CD14-positive monocyte (primary cell): Measurements from ENCODE around the gene ZBTB6. TPM values are rescaled to one million over a fixed set of nuclear protein-coding genes. Genes with fewer than 3 reads are reported as not detected.
A peak's percentile ranks its signal among the peaks of the same experiment; 100 is the strongest.

ENCODE experiments used
- DNase-seq, 3 donors: peaks; one replicate each; pipeline ENCODE4 v3.0.0-alpha.2; 2011 to 2022
- H2AFZ ChIP-seq: 2 replicates; pipeline ENCODE4 v1.6.0; 2012; ENCODE audit warnings: mild to moderate bottlenecking, low read depth, low read length, inconsistent platforms; ENCODE audit not compliant: insufficient read depth, poor library complexity, severe bottlenecking
- H3K27ac ChIP-seq, 2 donors: 1 replicate in 1 of 2; 2 replicates in 1 of 2; pipeline ENCODE4 v1.5.1; 2012 to 2013; ENCODE audit warnings: low read length in 2 of 2, control low read depth in 1 of 2, inconsistent platforms in 1 of 2, low read depth in 1 of 2, mild to moderate bottlenecking in 1 of 2
- H3K27me3 ChIP-seq, 2 donors: one replicate each; pipeline versions ENCODE4 v1.6.0 to v1.6.1; 2011 to 2013; ENCODE audit warnings: low read length in 2 of 2; ENCODE audit not compliant: control insufficient read depth in 2 of 2, insufficient read depth in 2 of 2
- H3K36me3 ChIP-seq, 2 donors: replicated peaks in 1 of 2; 1 replicate in 1 of 2; 2 replicates in 1 of 2; pipeline versions ENCODE4 v1.5.1 to v1.6.1; 2012 to 2013; ENCODE audit warnings: low read length in 2 of 2, control low read depth in 1 of 2, inconsistent platforms in 1 of 2, mild to moderate bottlenecking in 1 of 2; ENCODE audit not compliant: insufficient read depth in 2 of 2, control insufficient read depth in 1 of 2
- H3K4me1 ChIP-seq, 2 donors: 1 replicate in 1 of 2; 2 replicates in 1 of 2; pipeline versions ENCODE4 v1.5.1 to v1.6.1; 2012 to 2013; ENCODE audit warnings: low read length in 2 of 2, control low read depth in 1 of 2, inconsistent platforms in 1 of 2, mild to moderate bottlenecking in 1 of 2, moderate library complexity in 1 of 2; ENCODE audit not compliant: insufficient read depth in 2 of 2, control insufficient read depth in 1 of 2
- H3K4me2 ChIP-seq: replicated peaks from 2 replicates; pipeline ENCODE3; 2012; ENCODE audit warnings: low read length, moderate library complexity, mild to moderate bottlenecking; ENCODE audit not compliant: poor library complexity, severe bottlenecking; ENCODE audit errors: extremely low read depth
- H3K4me3 ChIP-seq, 3 experiments: fragments of 200-600 bp in 1 of 3; sonication (generic) in 1 of 3; replicated peaks in 1 of 3; 1 replicate in 2 of 3; 2 replicates in 1 of 3; pipeline ENCODE4 v1.5.1; 2011 to 2013; ENCODE audit warnings: low read length in 3 of 3, mild to moderate bottlenecking in 3 of 3, control low read depth in 2 of 3, low read depth in 2 of 3, inconsistent platforms in 1 of 3, moderate library complexity in 1 of 3
- H3K79me2 ChIP-seq: 2 replicates; pipeline ENCODE4 v1.6.0; 2012; ENCODE audit warnings: mild to moderate bottlenecking, control low read depth, inconsistent platforms, low read length, moderate library complexity; ENCODE audit not compliant: insufficient read depth
- H3K9ac ChIP-seq: 2 replicates; pipeline ENCODE4 v1.6.0; 2017; ENCODE audit warnings: low read length, mild to moderate bottlenecking; ENCODE audit not compliant: insufficient read depth, poor library complexity, severe bottlenecking
- H3K9me3 ChIP-seq, 2 donors: replicated peaks in 1 of 2; 1 replicate in 1 of 2; 2 replicates in 1 of 2; pipeline versions ENCODE4 v1.5.1 to v1.6.1; 2012 to 2013; ENCODE audit warnings: low read length in 2 of 2, control low read depth in 1 of 2; ENCODE audit not compliant: control insufficient read depth in 1 of 2, insufficient read depth in 1 of 2
- H4K20me1 ChIP-seq: 2 replicates; pipeline ENCODE4 v1.6.0; 2012; ENCODE audit warnings: mild to moderate bottlenecking, low read length, control low read depth, moderate library complexity; ENCODE audit not compliant: insufficient read depth
- H3K27ac Mint-ChIP-seq, 7 donors: one replicate each; pipeline ENCODE4 v1.8.0; 2020; ENCODE audit warnings: mild to moderate bottlenecking in 7 of 7, mixed read lengths in 7 of 7, moderate library complexity in 6 of 7, inconsistent platforms in 2 of 7
- H3K27me3 Mint-ChIP-seq, 3 donors: one replicate each; pipeline ENCODE4 v1.8.0; 2021 to 2022; ENCODE audit warnings: low read depth in 3 of 3, mild to moderate bottlenecking in 3 of 3, mixed read lengths in 3 of 3, moderate library complexity in 3 of 3, inconsistent platforms in 1 of 3
- H3K36me3 Mint-ChIP-seq, 2 donors: one replicate each; pipeline ENCODE4 v1.8.0; 2020; ENCODE audit warnings: mixed read lengths in 2 of 2, inconsistent platforms in 1 of 2, mild to moderate bottlenecking in 1 of 2
- H3K4me1 Mint-ChIP-seq: one replicate; pipeline ENCODE4 v1.8.0; 2020; ENCODE audit warnings: mild to moderate bottlenecking, mixed read lengths
- H3K4me3 Mint-ChIP-seq, 2 donors: one replicate each; pipeline ENCODE4 v1.8.0; 2020; ENCODE audit warnings: mild to moderate bottlenecking in 2 of 2, mixed read lengths in 2 of 2, moderate library complexity in 1 of 2
- H3K9me3 Mint-ChIP-seq, 7 donors: one replicate each; pipeline ENCODE4 v1.8.0; 2020 to 2022; ENCODE audit warnings: mixed read lengths in 7 of 7, mild to moderate bottlenecking in 6 of 7, moderate library complexity in 6 of 7, inconsistent platforms in 2 of 7
- WGBS: methylation state at CpG from one replicate; pipeline ENCODE4 v1.1.5; 2013; ENCODE audit warnings: missing lambda C conversion rate; ENCODE audit not compliant: insufficient coverage; 5-methylcytosine and 5-hydroxymethylcytosine counted together
- intact Hi-C, 2 donors: fragments of 100-400 bp; cut with micrococcal nuclease; formaldehyde crosslinking; loops; one replicate each; pipeline versions ENCODE4 v1.15.0 to v1.15.1; 2023
- polyA plus RNA-seq, 3 donors: library from polyadenylated mRNA; depleted of rRNA in 1 of 3; unstranded in 2 of 3; stranded (reverse) in 1 of 3; fragments of 300-500 nt in 2 of 3; fragments of >200 nt in 1 of 3; fragmentation: Illumina TruSeq in 2 of 3; gene quantifications; 1 replicate in 2 of 3; 2 replicates in 1 of 3; pipeline ENCODE4 v1.2.3, GENCODE V29; 2012 to 2021
- TF ChIP-seq, protein P1 (sequence below): fragments of 200-600 bp; IDR thresholded peaks from one replicate; pipeline ENCODE4 v1.8.0; 2022; ENCODE audit warnings: antibody characterized with exemption, mild to moderate bottlenecking

ZBTB6 gene
- polyA plus RNA-seq, 3 donors: 0.64 to 1.7 (median 1.5) TPM

DNA sequence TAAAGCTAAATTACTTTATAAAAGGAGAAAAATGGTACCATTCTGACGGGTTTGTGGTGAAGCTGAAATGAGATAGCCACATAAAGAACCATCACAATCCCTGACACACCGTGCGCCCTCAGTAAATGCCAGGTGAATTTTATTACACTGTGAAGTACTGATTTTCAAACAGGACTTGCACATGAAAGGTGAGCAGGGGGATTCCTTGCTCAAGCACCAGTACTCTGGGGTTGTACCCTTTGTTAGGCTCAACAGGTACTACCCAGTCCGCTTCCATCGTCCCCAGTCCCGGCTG is 27.3 kb upstream of the ZBTB6 start:
- H3K4me1 Mint-ChIP-seq: peaks cover 45% of the 10 kb centered on the region
- TF ChIP-seq, protein P1, sequence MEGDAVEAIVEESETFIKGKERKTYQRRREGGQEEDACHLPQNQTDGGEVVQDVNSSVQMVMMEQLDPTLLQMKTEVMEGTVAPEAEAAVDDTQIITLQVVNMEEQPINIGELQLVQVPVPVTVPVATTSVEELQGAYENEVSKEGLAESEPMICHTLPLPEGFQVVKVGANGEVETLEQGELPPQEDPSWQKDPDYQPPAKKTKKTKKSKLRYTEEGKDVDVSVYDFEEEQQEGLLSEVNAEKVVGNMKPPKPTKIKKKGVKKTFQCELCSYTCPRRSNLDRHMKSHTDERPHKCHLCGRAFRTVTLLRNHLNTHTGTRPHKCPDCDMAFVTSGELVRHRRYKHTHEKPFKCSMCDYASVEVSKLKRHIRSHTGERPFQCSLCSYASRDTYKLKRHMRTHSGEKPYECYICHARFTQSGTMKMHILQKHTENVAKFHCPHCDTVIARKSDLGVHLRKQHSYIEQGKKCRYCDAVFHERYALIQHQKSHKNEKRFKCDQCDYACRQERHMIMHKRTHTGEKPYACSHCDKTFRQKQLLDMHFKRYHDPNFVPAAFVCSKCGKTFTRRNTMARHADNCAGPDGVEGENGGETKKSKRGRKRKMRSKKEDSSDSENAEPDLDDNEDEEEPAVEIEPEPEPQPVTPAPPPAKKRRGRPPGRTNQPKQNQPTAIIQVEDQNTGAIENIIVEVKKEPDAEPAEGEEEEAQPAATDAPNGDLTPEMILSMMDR: no peak
- H3K27ac Mint-ChIP-seq: peak overlapping the region; percentile 82 to 95 (median 92)
- no peak for DNase-seq
- H3K9me3 Mint-ChIP-seq: peaks cover 0 to 2% (median 0%) of the 10 kb centered on the region in 7 donors
- Histone ChIP-seq H4K20me1 (peaks cover 42% of the 10 kb centered on the region), H3K79me2 (peaks cover 66% of the 10 kb centered on the region), H3K4me2 (peak overlapping the region; percentile 72), H3K4me3 (peak overlapping the region; percentile 1 to 82 (median 46)), H3K27me3 (no peaks in the 10 kb centered on the region), H2AFZ (peak overlapping the region; percentile 80), H3K9me3 (no peaks in the 10 kb centered on the region), H3K36me3 (peaks cover 8 to 37% of the 10 kb centered on the region in 2 donors), H3K27ac (peak overlapping the region; percentile 38 to 82), H3K9ac (peak overlapping the region; percentile 52), H3K4me1 (peaks cover 35 to 40% of the 10 kb centered on the region in 2 donors)
- intact Hi-C loops: loop anchor here (2.0 to 5.0 kb wide), 2 partner anchors 36 to 38 kb away; partner anchors contain the start of gene RC3H2 (in 1 of the 2)
- peaks cover 26 to 30% of the 10 kb centered on the region in 2 donors for H3K36me3 Mint-ChIP-seq
- H3K27me3 Mint-ChIP-seq: peaks cover 0 to 2% (median 0%) of the 10 kb centered on the region in 3 donors
- 4% methylated on average over 3 of the region's 6 CpGs for WGBS
- peak overlapping the region; percentile 85 to 92 for H3K4me3 Mint-ChIP-seq

GRCh38 chr9:122939601-122940000 is 26.5 kb upstream of the ZBTB6 start:
- no CpG with 5 or more reads among the region's 4 CpGs for WGBS
- Histone ChIP-seq H2AFZ (peak overlapping the region; percentile 80), H3K79me2 (peaks cover 66% of the 10 kb centered on the region), H3K9me3 (no peaks in the 10 kb centered on the region), H3K27me3 (no peaks in the 10 kb centered on the region), H3K4me2 (peak overlapping the region; percentile 72), H4K20me1 (peaks cover 34% of the 10 kb centered on the region), H3K36me3 (peaks cover 8 to 30% of the 10 kb centered on the region in 2 donors), H3K9ac (no peak overlapping the region), H3K4me3 (peak overlapping the region in 1 of 3 experiments; percentile 82), H3K4me1 (peaks cover 35 to 40% of the 10 kb centered on the region in 2 donors), H3K27ac (peak overlapping the region; percentile 41 to 82)
- H3K9me3 Mint-ChIP-seq: peaks cover 0 to 2% (median 0%) of the 10 kb centered on the region in 7 donors
- peak overlapping the region in 1 of 2 donors; percentile 86 for H3K4me3 Mint-ChIP-seq
- H3K27ac Mint-ChIP-seq: peak overlapping the region; percentile 41 to 94 (median 64)
- TF ChIP-seq, protein P1: no peak
- peaks cover 0 to 2% (median 0%) of the 10 kb centered on the region in 3 donors for H3K27me3 Mint-ChIP-seq
- peak in 1 of 3 donors; percentile 42 for DNase-seq
- peaks cover 28 to 37% of the 10 kb centered on the region in 2 donors for H3K36me3 Mint-ChIP-seq
- peaks cover 40% of the 10 kb centered on the region for H3K4me1 Mint-ChIP-seq
- intact Hi-C loops: no loop called here
